Hematopoietic multipotent progenitor cell treated with erythropoietin and hydrocortisone succinate and interleukin-3 and kit ligand, for 17 days (in vitro differentiated cells): ENCODE measurements around the gene IREB2.
A peak's percentile ranks its signal among the peaks of the same experiment; 100 is the strongest.
"Not testable (repeated sequence)": the region's sequence is repeated elsewhere in the genome, so short reads cannot be mapped to it uniquely, and the experiment has no call there.

Experiments
- DNase-seq: peaks from one replicate; pipeline ENCODE4 v3.0.0-alpha.2; 2015; ENCODE audit warnings: low spot score

IREB2 gene, protein sequence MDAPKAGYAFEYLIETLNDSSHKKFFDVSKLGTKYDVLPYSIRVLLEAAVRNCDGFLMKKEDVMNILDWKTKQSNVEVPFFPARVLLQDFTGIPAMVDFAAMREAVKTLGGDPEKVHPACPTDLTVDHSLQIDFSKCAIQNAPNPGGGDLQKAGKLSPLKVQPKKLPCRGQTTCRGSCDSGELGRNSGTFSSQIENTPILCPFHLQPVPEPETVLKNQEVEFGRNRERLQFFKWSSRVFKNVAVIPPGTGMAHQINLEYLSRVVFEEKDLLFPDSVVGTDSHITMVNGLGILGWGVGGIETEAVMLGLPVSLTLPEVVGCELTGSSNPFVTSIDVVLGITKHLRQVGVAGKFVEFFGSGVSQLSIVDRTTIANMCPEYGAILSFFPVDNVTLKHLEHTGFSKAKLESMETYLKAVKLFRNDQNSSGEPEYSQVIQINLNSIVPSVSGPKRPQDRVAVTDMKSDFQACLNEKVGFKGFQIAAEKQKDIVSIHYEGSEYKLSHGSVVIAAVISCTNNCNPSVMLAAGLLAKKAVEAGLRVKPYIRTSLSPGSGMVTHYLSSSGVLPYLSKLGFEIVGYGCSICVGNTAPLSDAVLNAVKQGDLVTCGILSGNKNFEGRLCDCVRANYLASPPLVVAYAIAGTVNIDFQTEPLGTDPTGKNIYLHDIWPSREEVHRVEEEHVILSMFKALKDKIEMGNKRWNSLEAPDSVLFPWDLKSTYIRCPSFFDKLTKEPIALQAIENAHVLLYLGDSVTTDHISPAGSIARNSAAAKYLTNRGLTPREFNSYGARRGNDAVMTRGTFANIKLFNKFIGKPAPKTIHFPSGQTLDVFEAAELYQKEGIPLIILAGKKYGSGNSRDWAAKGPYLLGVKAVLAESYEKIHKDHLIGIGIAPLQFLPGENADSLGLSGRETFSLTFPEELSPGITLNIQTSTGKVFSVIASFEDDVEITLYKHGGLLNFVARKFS

DNA sequence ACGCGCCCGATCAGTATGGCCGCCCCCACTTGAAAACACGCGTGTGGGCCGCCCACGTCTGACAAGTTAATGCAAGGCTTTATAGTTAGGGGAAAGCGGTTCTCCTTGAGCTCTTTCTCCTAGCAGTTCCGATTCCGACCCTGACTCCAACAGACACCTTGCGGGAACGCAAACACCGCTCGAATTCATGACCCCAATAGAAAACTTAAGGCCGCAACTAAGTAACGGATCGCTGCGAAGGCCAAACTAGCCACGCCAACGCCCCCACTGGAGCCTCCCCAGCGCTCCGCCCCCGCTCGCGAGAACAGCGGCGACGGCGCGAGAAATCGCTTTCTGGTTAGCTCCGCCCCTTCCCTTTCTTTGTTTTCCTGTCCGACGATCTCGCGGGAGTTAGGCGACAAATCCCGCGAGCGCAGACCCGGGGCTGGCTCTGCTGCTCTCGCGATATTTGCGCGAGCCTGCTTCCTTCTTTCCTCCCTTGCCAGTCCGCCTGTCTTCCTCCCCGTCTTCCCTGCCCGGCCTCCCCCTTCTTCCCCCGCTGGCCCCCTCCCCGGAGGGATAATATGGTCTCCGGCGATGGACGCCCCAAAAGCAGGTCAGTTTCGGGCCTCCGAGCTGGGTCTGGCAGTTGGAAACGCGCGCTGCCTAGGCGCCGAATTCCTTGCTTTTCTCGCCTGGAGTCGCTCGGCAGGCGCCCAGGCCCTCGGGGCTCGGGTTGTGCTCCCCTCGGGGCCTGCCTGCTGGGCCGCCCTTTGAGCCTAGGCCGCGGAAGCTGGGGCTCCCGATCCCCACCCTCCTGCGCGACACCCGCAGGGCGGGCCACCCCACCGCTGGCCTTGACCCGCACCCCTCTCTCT is at the start of gene IREB2:
TSS of gene IREB2 (plus strand) at position 455 of the 857 bp plus-strand sequence. CDS start at position 577, 122 bp downstream.
- peak; percentile 99 for DNase-seq

DNA sequence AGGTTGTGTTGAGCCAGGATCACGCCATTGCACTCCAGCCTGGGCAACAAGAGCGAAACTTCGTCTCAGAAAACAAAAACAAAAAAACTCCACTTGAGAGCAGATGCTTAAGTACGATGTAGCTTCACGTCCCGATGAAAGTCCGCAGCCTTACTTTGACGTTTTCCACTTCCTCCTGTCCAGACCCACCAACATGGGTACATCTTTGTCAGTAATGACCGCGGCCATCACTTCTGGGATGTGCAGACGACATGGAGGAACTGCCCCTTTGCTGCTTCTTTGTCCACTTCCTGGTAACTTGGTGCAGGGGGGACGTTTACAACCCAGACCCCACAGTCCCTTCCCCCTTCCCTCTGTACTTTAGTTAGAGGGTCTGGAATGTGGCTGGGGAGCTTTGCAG is 49.2 kb upstream of the IREB2 start:
- DNase-seq: no peak

DNA sequence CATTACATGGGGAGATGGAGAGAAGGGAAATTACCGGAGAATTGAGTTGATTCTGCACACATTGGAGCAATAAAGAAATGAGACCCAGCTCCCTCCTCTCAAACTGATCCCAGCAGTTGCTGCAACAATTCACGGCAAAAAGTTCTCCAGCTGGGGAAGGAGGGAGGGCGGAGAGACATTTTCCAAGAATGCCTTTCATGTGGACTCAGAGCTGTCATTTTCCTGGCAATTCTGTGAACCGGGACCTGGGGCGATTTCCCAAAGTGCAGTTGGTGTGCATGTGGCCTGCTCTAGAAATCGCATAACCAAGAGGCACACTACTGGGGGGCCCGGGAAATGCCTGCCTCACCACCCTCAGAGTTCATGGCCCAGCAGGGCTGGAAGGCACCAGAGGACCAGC is 48.7 kb upstream of the IREB2 start:
- DNase-seq: no peak

DNA sequence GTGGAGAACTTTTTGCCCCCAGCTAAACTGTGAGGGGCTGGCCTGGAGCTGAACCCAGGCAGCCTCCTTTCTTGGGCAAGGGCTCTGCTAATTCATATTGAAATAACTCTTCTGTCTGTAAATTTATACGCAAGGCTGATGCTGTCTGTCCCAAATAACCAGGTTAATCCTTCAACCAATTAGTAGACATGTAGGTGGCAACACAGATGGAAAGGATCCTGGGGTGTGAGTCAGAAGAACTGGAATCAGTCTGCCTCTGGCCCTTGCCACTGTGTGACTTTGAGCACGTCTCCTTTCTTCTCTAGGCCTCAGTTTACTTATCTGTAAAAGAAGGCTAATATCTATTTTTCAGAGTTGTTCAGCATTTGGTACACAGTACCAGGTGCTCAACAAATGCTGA is 48.3 kb upstream of the IREB2 start:
- no peak for DNase-seq

DNA sequence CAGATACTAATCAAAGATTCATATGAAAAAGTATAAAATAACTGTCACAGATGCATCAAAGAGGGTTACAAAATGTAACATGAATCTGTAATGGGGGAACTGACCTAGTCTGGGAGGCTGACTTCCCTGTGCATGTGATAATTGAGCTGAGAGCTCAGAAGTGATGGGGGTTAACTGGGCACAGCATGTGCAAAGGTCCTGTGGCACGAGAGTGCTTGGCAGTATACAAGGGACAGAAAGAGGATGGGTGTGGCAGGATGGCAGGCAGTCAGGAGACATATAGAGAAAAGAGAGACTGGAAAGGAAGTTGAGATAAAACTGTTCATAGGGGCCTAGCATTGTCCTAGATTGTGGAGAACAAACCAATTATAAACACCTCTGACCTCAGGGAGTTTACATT is 47.8 kb upstream of the IREB2 start:
- no peak for DNase-seq

DNA sequence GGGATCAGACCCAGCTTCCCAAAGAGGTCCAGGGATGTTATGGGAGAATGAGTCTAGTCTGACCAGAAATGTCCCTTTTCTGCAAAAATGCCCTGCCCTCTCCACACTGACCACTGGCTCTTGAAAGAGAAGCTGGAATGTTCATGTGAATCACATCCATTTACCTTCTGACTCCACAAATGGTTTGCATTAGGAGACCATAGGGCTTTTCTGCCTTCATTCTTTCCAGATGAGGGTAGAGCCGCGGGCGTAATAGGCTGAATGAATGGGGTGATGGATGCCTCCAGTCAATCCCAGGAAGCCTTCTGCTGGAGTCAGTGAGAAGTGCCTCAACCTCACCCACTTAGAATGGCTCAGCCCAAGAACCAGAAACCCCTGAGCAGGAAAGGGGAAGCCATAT is 47.2 kb upstream of the IREB2 start:
- no peak for DNase-seq

DNA sequence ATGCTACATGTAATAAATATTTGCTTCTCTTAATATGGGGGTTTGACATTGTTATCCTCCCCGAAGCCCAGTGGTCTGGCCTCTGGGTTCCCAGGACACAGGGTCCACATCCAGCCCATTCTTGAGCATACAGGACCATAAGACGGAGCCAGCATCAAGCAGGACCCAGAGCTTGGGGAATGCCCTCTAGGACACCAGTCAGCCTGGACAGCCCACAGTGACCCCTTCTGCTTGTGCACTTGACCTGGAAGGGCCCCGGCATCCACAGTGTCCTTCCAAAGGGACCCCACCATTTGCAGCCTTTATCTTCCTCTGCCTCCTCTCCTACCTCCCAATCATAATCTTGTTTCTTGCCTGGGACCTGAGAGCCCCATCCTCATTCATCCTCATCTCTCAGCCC is 46.2 kb upstream of the IREB2 start:
- no peak for DNase-seq

DNA sequence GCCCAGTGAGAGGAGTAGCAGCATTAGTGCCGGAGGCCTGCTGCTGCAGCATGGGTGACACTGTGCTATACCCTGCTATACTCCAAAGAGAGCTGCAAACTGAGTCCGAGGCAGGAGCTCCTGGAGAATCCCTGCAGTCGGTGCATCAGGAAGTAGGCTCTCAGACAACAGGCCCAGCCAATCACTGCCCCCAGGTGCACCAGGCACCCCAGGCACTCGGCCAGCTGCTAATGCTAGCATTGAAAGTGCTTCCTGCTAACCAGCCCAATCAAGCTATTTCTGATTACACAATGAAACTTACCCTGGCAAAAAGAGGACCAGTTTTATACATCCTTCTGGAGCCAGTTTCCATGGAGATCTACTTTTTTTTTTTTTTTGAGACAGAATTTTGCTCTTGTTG is 45.6 kb upstream of the IREB2 start:
- no peak for DNase-seq

DNA sequence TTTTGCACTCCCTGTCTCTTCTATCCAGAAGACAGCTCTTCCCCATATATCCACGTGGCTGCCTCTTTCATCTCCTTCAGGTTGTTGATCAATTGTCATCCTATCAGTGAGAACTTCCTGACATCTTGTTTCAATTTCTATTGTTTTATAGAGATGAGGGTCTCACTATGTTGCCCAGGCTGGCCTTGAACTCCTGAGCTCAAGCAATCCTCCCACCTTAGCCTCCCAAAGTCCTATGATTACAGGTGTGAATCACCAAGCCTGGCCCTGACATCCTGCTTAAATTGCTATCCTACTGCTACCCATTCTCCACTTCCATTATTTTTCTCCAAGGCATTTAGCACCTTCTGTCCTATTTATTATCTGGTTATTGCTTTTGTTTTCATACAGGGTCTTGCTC is 44.9 kb upstream of the IREB2 start:
- DNase-seq: no peak

DNA sequence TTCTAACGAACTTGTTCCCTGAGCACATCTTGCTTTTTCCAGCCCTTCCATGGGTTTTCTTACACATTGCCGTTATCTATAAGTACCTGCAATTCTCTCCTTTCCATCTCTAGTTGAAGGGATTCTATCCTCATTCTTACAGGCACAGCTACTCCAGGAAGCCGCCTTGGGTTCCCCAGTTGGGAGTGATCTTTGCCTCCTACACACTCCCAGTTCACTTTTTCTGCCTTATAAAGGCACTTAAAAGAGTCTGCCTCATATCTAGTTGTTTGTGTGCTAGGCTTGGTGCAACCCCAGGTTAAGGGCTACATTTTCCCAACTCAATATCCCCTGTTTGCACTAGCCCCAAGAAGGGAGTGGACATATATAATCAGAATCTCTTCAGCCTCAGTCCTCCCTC is 44.0 kb upstream of the IREB2 start:
- no peak for DNase-seq

DNA sequence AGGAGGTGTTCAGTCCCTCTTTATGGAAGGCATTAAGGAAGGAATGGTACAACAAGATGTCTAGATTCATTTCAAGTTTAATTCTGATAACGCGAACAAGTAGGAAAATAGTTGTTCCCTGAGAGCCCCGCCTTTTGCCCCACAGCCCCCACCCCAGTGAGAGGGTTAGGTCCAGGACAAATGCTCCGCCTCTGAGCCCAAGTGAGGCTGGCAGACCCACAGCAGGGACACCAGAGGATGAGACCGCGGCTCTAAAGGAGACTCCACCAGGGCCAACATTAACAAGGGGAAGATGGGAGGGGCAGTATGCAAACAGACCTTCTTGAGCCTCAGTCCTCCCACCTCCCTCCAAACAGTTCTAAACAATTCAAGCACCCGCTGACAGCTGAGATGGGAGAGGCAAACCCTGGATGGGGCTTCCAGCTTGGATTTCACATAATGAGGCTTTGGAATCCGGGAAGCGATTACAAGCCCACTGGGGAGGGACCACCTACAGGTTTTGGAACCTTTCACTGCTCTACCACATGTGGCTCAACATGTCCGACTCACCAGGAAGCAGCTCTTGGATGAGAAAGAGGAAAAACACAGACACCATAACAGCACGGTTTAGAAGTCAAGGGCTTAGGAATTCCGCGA is 42.9 kb upstream of the IREB2 start:
- no peak for DNase-seq

DNA sequence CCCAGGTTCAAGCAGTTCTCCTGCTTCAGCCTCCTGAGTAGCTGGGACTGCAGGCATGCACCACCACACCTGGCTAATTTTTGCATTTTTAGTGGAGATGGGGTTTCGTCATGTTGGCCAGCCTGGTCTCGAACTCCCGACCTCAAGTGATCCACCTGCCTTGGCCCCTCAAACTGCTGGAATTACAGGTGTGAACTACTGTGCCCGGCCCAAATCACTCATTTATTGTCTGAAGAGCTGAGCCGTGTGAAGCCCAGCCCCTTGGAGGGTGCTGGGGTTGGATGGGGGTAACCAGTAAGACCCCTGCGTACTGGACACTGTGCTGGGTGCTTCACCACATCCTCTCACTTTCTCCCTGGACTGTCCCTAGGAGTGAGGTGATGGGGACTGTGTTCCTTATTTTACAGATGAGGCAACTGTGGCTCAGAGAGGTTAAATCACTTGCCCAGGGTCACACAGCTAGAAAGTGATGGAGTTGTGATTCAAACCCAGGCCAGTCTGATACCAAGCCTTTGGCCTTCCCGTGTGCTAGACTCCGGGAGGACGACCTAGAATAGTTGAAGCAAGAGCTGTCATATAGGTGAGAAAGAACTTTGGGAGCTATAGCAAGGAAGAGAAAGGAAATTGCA is 41.7 kb upstream of the IREB2 start:
- no peak for DNase-seq

DNA sequence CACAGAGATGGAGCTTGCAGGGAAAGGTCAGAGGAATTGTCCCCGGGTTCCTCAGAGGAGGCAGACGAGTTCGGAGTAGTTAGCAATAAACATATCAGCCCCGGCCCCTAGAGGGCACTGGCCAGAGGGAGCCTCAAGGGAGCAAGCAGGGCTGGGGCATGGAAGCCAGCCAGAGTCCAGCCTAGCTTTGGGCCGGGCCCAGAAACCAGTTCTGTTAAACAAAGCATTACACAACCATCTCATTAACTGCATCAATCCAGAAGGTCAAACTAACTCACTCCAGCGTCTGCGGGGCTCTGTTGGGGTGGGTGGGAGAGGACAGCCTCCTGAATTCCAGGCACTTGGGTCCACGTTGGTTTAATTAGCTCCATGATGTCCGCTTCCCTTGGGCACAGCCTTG is 41.0 kb upstream of the IREB2 start:
- DNase-seq: no peak

DNA sequence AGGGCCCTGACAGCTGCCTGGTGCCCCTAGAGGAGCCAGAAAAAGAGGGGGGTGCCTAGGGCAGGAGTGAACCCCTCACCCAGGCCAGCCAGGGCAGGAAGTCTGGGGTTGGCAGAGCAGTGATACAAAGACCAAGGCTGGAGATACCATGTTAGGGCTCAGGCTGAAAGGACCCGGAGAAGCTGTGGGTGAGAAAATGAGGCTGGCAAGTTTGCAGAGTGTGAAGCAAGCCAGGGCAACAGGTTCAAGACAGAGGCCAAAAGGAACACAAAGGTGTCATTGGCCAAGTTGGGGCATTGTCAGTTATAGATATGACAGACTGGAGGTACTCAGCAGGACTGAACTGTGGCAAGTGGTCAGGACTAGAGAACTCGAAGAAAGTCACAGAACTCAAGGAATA is 40.6 kb upstream of the IREB2 start:
- no peak for DNase-seq

DNA sequence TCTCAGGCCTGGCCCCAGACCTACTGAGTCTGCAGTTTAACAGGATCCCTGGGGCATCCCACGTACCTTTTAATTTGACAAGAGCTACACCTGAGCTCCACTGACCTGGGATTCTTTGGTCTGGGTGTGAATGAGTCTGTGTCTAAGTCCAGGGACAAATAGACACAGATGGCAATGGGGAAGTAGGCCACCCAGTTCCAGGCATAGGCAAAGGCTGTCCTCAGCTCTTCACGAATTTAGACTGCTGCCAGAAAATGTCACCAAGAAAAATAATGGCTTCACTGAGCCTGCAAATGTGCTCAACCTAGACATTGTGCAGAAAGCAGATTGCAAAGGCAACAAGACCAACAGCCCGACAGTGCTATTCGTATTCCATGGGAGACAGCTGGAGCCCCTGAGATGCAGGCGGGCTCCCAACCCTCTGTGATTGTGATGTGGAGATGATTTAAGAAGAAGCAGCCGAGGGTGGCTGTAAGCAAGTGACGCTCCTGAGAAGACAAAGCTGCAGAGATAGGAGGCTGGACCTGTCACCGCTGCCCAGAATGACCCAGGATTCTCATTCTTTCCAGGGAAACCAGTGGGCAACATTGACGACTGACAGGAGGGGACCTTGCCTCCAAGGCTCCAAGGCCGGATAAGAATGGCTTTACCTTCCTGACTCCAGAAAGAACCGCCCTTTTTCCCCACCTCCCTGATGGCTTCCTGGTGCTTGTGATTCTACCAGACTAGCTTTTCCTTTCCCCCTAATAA is 39.8 kb upstream of the IREB2 start:
- DNase-seq: no peak

DNA sequence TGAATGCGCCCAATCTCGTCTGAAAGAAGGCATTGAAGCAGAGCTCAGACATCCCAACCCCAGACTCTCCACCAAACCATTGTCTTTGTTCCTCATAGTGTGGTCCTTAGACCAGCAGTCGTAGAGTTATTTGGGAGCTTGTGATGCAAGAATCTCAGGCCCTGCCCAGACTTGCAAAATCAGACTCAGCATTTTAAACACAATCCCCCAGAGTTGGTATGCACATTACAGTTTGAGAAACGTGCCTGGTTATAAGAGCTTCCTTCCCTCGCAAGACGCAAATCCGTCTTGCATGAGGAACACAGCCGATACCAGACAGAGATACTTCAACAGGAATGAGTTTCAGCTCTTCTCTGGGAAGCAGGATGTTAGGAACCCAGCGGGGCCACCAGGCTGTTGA is 38.9 kb upstream of the IREB2 start:
- DNase-seq: no peak

DNA sequence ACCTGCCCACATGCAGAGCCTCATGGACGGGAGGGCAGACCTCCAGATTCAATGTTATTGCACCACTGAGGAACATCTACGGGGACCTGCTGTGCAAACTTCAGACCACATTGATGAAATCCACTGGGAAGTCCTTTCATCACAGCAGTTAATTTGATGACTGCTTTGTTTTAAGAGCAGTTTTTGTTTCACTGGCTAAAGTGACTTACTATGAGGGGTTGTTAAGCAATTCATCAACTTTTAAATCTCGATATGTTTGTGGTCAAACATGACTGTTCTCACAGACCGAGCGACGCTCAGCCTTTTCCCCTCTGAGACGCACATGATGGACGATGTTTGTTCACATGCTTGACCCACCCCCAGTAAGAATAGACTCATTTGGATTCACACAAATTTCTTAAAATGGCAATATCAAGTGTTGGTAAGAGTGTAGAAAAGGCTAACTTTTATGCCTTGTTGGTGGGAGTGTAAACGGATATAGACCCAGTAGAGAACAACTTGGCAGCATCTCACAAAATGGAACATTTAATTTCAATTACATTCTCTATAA is 35.9 kb upstream of the IREB2 start:
- no peak for DNase-seq

DNA sequence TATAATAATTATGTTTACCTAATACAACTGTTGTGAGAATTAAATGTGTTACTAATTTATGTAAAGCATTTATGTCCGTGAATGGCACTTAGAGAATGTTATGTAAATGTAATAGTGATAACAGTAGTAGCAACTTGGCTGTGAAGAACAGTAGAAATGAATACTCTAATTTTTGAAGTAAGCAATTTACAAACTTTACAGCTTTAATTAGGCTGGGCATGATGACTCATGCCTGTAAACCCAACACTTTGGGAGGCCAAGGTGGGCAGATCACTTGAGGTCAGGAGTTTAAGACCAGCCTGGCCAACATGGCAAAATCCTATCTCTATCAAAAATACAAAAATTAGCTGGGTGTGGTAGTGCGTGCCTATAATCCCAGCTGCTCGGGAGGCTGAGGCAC is 33.9 kb upstream of the IREB2 start:
- DNase-seq: no peak

DNA sequence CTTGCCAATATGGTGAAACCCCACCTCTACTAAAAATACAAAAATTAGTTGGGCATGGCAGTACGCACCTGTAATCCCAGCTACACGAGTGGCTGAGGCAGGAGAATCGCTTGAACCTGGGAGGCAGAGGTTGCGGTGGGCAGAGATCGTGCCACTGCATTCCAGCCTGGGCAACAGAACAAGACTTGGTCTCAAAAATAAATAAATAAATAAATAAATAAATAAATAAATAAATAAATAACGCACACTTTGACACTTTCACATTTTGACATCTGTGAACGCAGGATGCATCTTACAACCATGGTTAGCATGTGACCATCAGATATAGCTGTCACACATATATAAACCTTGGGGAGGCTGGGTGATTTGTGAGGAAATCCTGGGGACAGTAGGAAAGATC is 33.2 kb upstream of the IREB2 start:
- DNase-seq: not testable (repeated sequence)

DNA sequence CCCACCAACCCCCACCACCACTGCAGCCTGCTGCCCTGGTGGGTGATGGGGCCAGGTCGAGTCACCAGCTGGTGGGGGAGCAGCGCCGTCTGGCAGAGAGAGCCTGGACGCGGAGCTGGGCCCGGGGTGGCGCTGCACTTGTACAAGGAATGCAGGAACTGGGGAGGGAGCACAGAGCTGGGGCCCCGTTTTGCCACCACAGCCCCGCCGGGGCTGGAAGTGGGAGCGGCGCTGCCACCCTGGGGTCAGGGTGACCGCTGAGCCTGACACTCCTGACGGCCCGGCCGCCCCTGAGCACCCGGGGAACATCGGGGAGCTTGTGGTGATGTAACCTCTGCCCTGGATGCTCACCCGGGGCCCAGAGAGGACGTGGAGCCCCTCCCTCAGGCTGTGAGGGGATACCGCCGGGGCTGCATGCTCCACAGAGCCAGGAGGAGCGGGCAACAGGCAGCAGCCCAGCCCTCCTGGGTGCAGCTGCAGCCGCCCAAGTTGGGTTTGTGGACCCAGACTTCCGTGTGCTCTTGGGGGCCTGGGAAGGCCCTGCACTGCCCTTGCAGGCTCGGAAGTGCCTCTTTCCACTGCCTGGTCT is 32.6 kb upstream of the IREB2 start:
- DNase-seq: no peak
